Measurements from ENCODE around the gene PHETA1. TPM values are rescaled to one million over a fixed set of nuclear protein-coding genes. Genes with fewer than 3 reads are reported as not detected.
A peak's percentile ranks its signal among the peaks of the same experiment; 100 is the strongest.

Gene PHETA1
- total RNA-seq, 1 donor from 2014 or later, result 12.9 TPM

DNA sequence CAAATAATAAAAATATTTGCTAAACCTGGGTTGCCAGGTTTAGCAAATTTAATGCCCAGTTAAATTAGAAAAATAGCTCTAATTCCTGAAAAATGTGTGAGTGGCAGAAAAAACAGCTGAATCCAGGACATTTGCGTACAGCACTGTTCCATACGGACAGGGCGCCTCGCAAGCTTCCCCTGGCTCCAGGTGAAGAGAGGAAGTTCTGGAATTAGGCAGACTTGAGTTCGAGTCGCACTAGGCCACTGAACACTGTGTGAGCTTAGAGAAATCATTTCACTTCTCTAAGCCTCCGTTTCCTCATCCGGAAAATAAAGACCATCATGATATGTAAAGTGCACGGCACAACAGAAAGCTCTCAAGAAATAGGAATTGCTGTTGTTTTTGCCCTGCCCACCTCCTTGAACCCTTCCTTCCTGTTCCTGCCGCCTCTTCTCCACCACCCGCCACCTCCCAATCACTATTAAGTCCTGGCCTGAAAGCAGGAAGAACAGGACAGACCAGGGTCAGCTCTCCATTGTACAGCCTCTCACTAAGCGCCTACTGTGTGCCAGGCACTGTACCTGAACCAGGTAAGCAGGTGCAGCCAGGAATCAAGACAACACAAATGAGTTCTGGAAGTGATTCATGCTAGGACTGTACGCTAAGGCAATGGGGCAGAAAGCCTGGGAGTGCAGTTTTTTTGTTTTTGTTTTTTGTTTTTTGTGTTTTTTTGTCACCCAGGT is 763 bp upstream of the PHETA1 start:
- DNase-seq (ENCODE audit: low spot score in 2 of 2), result no peak
- peaks cover 0 to 4% of the 10 kb centered on the region in 2 donors for H3K36me3 ChIP-seq
- peak overlapping the region; percentile 79 to 91 for H3K4me3 ChIP-seq
- peak overlapping the region in 1 of 2 donors; percentile 4 for H3K27ac ChIP-seq
- intact Hi-C loops (cut with DNase I), result loop anchor here (1.0 to 2.0 kb wide), 2 partner anchors 35 to 231 kb away; partner anchors contain the start of gene SH2B3
- TF ChIP-seq, protein P1, sequence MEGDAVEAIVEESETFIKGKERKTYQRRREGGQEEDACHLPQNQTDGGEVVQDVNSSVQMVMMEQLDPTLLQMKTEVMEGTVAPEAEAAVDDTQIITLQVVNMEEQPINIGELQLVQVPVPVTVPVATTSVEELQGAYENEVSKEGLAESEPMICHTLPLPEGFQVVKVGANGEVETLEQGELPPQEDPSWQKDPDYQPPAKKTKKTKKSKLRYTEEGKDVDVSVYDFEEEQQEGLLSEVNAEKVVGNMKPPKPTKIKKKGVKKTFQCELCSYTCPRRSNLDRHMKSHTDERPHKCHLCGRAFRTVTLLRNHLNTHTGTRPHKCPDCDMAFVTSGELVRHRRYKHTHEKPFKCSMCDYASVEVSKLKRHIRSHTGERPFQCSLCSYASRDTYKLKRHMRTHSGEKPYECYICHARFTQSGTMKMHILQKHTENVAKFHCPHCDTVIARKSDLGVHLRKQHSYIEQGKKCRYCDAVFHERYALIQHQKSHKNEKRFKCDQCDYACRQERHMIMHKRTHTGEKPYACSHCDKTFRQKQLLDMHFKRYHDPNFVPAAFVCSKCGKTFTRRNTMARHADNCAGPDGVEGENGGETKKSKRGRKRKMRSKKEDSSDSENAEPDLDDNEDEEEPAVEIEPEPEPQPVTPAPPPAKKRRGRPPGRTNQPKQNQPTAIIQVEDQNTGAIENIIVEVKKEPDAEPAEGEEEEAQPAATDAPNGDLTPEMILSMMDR (IDR thresholded peaks at IDR 0.05), result no peak
- H3K4me1 ChIP-seq, result peaks cover 0 to 9% of the 10 kb centered on the region in 2 donors
- no peaks in the 10 kb centered on the region for H3K9me3 ChIP-seq
- no peaks in the 10 kb centered on the region for H3K27me3 ChIP-seq

DNA sequence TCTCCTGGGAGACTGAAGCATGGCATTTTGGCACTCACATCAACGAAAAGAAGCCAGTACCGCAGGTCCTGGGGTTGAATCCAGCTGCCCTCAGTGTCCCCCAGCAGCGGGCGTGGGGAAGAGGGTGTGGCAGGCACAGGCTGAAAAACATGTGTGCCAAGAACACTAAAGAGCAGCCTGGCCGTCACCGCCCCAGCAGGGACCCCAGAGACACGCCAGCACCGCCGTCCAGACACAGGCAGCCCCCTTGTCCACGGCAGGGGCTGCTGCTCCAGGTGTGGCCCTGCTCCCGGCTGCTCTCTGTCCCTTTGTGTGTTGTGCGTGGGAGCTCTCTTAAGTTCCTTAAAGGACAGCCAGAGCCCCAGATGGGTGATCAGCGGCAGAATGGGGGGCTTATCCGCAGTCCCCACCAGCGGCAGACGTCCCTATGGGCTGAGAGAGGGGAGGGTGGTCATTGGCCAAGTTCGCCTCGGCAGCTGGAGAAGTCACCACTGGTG is 556 bp downstream of the PHETA1 start:
- no peak for DNase-seq (ENCODE audit: low spot score in 2 of 2)
- Histone ChIP-seq H3K27me3 (no peaks in the 10 kb centered on the region), H3K9me3 (no peaks in the 10 kb centered on the region), H3K4me3 (peak overlapping the region; percentile 79 to 91), H3K4me1 (peaks cover 0 to 9% of the 10 kb centered on the region in 2 donors), H3K27ac (peak overlapping the region; percentile 67 to 69), H3K36me3 (peaks cover under 1 to 8% of the 10 kb centered on the region in 2 donors)
- TF ChIP-seq, protein P1 (IDR thresholded peaks at IDR 0.05), result no peak
- intact Hi-C loops (cut with DNase I), result loop anchor here (2.0 kb wide), 1 partner anchor 36 kb away; the partner anchor contains the start of gene SH2B3

DNA sequence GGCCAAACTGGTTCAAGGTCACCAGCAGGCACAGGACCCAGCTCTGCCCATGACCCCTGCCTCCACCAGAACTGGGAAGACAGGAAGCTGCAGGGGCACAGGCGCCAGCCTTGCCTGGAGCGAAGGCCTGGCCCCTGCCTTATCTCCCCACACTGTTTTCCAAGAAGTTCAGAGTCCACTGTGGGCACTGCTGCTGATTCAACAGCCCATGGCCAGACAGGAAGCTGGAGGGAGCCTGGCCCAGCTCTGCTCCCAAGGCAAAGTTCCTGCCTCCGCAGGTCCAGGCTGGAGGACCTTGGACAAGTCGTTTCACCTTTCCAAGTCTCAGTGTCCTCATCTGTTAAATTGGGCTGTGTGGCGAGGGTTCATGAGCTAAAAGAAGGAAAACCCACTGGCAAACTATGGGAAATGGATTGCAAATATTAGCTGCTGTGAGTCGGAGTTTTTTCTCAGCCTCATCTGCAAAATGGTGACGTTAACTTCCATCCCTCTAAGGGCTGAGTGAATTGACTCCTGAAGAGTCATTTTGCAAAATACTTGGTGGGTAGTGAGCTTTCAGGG is 1.2 kb downstream of the PHETA1 start:
- Histone ChIP-seq H3K27ac (peak overlapping the region; percentile 67 to 69), H3K27me3 (no peaks in the 10 kb centered on the region), H3K4me3 (peak overlapping the region; percentile 79 to 91), H3K36me3 (peaks cover 6 to 14% of the 10 kb centered on the region in 2 donors), H3K4me1 (peaks cover 0 to 9% of the 10 kb centered on the region in 2 donors), H3K9me3 (no peaks in the 10 kb centered on the region)
- no peak for DNase-seq (ENCODE audit: low spot score in 2 of 2)
- intact Hi-C loops (cut with DNase I), result loop anchor here (2.0 kb wide), 1 partner anchor 37 kb away; the partner anchor contains the start of gene SH2B3
- TF ChIP-seq, protein P1 (IDR thresholded peaks at IDR 0.05), result no peak

GRCh38 chr12:111366583-111366982 is 2.3 kb downstream of the PHETA1 start:
- TF ChIP-seq, protein P1 (IDR thresholded peaks at IDR 0.05), result no peak
- H3K4me3 ChIP-seq, result peak overlapping the region in 1 of 2 donors; percentile 91
- peaks cover 14 to 19% of the 10 kb centered on the region in 2 donors for H3K36me3 ChIP-seq
- H3K27me3 ChIP-seq, result no peaks in the 10 kb centered on the region
- intact Hi-C loops (cut with DNase I), result no loop called here
- no peaks in the 10 kb centered on the region for H3K9me3 ChIP-seq
- H3K27ac ChIP-seq, result no peak overlapping the region
- no peak for DNase-seq (ENCODE audit: low spot score in 2 of 2)
- H3K4me1 ChIP-seq, result peaks cover 0 to 9% of the 10 kb centered on the region in 2 donors

DNA sequence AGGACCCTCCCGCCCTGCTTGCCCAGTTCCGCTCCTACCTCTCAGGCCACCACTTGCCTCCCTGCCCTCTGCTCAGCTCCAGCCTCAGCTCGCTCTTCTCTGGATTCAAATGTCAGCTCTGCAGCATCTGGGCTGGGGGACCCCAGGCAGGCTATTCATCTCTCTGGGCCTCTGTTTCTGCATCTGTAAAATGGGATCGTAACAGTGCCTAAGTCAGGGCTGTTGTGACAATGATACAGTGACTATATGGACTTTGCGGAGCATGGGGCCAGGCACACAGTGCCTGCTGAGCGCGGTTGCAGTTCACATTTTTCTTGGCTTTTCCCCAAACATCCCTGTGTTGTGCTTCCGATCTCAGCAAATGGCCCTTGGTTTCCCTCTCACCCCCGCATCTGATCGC is 2.8 kb downstream of the PHETA1 start:
- H3K36me3 ChIP-seq, result peaks cover 14 to 21% of the 10 kb centered on the region in 2 donors
- no peaks in the 10 kb centered on the region for H3K27me3 ChIP-seq
- DNase-seq (ENCODE audit: low spot score in 2 of 2), result no peak
- intact Hi-C loops (cut with DNase I), result no loop called here
- H3K27ac ChIP-seq, result no peak overlapping the region
- peaks cover 0 to 9% of the 10 kb centered on the region in 2 donors for H3K4me1 ChIP-seq
- no peak overlapping the region for H3K4me3 ChIP-seq
- TF ChIP-seq, protein P1 (IDR thresholded peaks at IDR 0.05), result no peak
- H3K9me3 ChIP-seq, result no peaks in the 10 kb centered on the region

All from ascending aorta (tissue), 2 donors.